Measurements from ENCODE around the gene PDAP1.

DNA sequence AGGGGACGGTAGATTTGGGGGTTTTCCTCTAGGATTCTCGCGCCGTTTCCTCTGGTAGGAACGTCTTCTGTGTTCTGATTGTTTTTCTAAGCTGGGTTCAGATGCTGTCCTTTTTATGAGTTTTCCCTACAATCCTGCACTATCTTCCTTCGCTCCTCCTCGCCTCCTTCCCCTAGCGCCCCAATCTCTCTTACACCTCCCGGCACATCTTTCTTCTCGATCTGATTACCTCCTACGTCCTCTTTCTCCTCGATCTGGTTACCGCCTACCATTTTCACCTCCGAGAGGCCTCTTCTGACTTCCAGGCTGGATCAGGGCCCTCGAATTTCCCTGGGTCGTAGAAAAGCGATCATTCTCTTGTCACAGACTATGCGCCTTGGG, 785 bp upstream of the PDAP1 start:
- TF ChIP-seq, protein P1, sequence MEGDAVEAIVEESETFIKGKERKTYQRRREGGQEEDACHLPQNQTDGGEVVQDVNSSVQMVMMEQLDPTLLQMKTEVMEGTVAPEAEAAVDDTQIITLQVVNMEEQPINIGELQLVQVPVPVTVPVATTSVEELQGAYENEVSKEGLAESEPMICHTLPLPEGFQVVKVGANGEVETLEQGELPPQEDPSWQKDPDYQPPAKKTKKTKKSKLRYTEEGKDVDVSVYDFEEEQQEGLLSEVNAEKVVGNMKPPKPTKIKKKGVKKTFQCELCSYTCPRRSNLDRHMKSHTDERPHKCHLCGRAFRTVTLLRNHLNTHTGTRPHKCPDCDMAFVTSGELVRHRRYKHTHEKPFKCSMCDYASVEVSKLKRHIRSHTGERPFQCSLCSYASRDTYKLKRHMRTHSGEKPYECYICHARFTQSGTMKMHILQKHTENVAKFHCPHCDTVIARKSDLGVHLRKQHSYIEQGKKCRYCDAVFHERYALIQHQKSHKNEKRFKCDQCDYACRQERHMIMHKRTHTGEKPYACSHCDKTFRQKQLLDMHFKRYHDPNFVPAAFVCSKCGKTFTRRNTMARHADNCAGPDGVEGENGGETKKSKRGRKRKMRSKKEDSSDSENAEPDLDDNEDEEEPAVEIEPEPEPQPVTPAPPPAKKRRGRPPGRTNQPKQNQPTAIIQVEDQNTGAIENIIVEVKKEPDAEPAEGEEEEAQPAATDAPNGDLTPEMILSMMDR (IDR thresholded peaks at IDR 0.05; ENCODE audit: low read depth, low read length, poor library complexity, severe bottlenecking), result no peak
- no peak for TF ChIP-seq EZH2phosphoT487 (IDR thresholded peaks at IDR 0.05; ENCODE audit: borderline replicate concordance, low read length)

All from DOHH2 (cell line).